RPMI7951 (cell line): ENCODE measurements around the gene SORBS2. TPM values are rescaled to one million over a fixed set of nuclear protein-coding genes. Genes with fewer than 3 reads are reported as not detected.
A peak's percentile ranks its signal among the peaks of the same experiment; 100 is the strongest.

Source experiments
- DNase-seq: peaks from one replicate; pipeline ENCODE4 v3.0.0-alpha.2; 2012; ENCODE audit warnings: low read depth
- total RNA-seq: library from RNA; depleted of rRNA; stranded (reverse); fragments of >200 nt; shearing (Covaris generic); gene quantifications from 2 replicates; pipeline ENCODE4 v1.2.3, GENCODE V29; 2014

SORBS2 gene
- total RNA-seq, 1 experiment from 2014 or later: 17.3 TPM

DNA sequence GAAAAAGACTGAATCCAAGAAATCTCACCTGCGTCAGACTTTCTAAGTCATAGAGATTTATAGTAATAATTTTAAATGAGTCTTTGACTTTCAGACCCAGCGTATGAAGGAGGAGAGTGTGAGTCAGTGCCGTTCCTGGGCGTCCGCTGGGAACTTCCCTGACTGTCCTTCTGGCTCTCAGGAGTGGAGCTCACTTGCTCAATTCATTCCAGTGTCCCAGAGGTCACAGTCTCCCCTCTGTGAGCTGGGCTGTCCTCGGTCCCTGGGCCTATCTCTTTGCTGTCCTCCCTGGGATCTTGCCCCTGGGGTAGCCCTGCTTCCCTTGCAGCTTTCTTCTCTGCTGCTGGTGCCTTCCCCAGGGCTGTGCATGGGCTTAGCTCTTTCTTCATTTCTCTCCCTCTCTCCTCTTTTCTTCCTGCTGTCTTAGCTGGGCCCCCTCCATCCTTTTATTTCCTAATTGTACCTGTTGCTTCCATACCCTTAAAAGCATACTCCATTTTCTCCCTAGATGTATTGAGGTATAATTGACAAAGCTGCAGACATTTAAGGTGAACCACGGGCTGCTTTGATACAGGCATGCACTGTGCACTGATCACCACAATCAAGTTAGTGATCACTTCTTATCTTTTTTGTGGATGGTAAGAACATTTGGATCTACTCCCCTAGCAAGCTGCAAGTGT, 11.6 kb downstream of the SORBS2 start:
- no peak for DNase-seq

DNA sequence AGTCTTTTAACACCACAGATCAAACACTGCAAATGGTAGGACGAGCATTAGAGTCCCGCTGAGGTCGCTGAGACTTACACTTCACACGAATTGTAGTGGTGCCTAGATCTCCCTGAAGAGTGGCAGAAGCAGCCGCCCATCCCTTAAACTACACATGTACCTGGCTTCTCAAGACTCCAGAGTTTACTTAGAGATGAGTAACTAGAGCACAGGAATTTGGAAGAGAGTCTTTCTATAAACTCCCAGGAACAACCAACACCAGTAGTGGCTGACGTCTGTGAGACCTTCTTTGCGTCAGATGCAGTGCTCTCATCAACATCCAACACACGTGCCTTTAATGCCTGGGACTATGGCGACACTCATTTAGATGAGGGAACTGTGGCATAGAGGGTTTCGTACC, 12.6 kb downstream of the SORBS2 start:
- no peak for DNase-seq

DNA sequence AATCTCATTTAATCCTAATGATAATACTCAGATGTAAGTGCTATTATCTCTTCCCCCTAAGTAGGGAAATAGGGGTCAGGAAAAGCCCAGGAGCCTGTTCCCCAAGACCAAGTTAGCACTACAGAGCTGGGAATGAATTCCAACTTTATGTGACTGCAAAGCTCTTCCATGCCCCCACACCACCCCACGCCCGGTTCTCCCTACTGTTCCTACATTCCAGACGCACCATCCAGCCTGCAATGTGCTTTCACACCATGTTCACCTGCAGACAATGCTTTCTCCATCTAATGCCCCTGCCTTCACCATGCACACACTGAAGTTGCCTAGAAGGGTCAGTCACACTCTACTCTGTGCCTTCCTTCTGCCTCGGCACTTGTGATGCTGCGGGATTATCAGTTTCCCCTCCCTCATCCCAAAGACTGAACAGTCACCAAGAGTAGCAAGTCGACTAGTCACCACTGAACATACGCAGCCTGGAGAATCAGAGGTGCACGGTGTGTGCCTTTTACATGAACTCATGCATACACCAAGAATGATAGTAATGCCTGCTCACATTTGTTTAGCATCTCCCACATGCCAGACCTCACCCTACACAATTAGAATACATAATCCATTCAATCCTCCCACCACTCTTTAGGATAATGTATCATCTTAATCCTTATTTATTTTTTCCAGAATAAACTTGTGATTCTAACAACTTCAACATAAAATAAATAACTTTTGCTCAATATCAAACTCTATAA, 14.2 kb downstream of the SORBS2 start:
- no peak for DNase-seq

DNA sequence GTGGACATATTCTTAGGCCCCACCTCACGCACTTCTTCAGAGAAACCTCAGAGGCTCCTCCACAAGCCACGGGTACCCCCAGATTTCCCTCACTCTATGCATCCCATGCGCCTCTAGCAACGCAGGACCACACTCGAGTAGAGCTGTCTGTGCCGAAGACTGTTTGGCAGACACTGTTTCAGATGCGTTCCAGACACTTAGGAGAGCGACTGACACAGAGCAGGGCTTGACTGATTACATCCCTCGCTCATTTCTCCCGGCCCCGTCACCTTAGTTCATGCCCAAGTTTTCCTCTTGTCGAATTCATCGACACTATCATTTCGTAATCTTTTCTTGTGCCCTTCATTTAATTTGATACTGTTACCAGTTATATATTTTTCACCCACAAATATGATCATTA, 15.0 kb downstream of the SORBS2 start:
- DNase-seq: no peak

DNA sequence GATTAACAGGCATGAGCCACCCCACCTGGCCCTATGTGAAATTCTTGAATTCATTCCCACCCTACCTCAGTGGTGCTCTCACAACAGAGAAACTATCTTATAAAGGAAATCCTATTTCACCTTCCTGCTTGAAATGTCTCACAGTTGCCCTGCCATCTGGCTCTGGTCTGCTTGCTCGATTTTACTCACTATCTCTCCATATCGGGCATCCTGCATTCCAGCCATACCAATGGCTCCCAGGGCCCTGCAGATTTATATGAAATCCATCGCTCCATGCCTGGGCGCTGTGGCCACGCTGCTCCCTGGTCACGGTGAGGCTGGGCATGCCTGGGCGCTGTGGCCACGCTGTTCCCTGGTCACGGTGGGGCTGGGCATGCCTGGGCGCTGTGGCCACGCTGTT, 15.8 kb downstream of the SORBS2 start:
- no peak for DNase-seq

DNA sequence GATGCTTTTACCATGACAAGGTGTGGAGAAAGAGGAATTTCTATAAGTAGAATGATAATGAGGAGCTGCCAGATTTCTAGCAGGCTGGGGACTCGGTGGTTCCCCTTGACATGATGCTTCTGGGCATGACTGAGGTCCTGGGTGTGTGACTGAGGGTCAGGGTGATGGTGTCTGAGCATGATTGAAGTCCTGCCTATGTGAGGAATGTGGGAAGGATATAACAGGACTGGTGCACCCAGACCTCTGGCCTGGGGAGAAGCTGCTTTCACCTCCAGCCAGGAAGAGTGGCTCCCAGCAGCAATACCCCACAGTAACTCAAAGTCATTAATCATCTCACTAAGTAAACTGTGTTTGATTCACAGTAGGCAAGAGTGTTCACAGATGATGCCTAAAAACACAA, 17.4 kb downstream of the SORBS2 start:
- DNase-seq: no peak

DNA sequence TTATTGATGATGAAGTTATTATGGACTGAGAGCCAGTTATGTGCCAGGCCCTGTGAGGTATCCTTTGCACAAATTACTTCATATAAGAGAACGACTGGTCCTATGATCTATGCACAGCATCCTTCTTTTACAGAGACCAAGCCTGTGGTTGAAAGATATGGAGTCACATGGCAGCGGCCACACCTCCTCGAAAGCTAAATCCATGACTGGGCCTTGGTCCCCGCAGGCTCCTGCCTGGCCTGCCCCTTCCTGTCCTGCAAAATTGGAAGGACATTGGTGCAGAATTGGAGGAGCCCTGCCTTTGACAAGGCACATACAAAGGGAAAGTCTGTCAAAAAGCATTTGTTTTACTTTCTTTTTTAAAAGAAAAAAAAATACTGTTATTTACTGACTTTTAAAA, 18.3 kb downstream of the SORBS2 start:
- no peak for DNase-seq

DNA sequence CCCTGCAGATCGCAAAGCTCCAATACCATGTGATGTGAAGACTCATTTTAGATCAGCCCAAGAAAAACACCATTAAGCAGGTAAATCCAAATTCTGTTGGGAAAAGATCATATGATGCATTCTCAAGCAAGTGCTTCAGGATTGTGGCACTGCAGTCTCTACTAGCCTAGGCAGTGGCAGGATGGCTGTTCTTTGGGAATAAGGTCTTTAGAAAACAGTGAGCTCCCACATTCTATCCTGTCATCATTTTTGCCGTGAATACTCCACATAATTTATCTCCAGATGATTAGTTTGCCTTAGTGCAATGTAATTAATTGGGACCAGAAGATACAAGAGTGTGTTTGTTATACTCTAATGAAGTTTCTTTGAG, 18.9 kb downstream of the SORBS2 start:
- no peak for DNase-seq

DNA sequence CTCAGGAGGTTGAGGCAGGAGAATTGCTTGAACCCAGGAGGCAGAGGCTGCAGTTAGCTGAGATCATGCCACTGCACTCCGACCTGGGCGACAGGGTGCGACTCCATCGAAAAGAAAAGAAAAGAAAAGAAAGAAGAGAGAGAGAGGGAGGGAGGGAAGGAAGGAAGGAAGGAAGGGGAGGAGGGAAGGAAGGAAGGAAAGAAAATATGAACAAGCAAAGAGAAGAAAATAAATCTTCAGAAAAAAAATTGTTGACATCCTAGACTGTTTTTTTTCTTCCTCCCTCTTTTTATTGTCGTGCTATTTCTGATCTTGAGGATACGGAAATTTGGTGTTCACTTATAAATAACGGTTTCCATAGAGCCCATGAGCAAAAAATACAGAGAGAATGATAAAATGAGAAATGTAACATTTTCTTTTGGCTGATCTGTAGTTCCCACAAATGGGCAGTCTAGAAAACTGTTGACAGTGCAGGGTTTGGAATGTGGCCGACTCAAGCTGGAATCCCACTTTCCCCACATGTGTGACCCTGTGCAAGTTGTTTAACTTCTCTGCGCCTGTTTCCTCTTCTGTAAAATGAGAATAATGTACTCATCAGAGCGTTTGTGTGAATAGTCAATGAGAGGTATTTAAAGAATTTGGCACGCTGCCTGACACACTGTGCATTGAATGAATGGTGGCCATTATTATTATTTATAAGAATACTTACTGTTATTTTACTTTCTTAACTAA, 19.4 kb downstream of the SORBS2 start:
- peak; percentile 78 for DNase-seq

DNA sequence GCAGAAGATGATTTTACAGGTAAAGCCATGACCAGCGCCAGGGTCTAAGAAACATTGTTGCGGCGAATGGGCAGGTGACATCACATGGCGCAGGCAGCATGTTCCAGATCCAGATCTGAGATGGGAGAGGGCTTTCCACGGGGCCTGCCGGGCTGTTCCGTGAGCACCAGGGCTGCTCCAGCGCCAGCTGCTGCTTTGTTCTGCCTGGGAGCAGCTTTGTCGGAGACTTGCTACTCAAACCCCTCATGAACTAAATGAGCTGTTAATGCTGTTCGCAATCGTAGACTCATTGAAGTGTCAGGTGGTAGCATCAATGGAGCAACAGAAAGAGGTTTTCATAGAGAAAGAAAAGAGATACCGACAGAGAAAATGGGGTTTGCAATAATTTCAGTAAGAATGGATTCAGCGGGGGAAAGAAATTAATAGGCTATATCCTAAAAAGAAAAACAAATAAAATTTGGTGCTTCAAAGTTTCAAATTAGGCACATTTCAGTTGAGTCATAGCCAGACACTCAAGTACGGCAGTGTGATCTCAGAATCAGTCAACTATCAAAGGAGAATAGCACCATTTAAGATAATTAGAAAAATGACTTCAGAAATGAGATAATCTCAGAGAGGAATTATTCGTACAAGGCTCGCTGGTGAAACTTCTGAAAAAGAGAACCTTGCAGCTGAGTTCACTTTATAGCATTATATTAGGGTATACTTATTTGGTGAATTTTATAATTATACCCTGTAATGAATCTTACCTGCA, 23.9 kb downstream of the SORBS2 start:
- no peak for DNase-seq

DNA sequence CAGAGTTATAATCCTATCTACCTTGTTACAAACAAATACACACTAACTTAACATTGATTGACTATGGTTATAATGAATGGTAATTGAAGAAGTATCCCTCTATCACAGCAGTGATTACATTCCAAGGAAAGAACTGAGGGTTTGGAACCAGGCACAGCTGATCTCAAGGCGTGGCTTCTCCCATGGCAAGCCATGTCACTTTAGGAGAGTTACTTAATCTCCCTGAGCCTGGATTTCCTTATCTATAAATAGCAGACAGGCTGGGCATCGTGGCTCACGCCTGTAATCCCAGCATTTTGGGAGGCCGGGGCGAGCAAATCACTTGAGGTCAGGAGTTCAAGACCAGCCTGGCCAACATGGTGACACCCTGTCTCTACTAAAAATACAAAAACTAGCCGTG, 25.6 kb downstream of the SORBS2 start:
- DNase-seq: no peak

DNA sequence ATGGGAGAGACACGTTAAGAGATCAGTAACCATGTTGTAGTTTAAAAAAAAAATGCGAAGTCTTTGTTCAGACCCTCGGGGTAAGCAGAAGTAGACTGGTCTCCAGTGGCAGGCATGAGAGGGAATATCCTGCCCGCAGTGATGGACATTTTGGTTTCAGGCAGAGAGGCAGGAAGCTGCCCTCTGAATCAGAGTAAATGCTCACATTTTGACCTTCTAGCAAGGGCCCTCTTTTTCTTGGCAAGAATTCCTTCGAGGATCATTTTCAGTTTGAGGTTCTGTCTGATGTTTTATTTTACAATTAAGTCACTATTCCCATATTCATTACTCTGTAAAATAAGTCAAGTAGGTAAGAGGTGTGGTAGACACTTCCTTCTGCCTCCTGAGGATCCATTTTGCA, 28.4 kb downstream of the SORBS2 start:
- DNase-seq: no peak

DNA sequence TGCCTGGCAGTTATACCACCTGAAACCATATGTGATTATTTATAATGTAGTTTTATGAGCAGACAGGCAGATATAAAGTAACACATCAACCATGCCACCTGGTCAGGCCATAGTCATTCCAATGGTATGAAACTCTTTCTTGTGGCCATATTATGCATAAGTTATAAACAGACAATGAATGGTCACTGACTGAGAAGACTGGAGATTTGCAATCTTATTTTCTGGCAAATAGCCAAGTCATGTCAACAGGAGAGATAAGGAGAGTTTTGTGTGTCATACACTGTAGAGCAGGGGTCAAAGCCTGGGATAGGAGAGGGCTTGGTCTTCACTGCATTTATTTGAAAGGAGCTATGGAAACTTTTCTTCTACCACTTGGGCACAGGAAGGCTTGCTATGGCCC, 29.5 kb downstream of the SORBS2 start:
- DNase-seq: peak; percentile 56

DNA sequence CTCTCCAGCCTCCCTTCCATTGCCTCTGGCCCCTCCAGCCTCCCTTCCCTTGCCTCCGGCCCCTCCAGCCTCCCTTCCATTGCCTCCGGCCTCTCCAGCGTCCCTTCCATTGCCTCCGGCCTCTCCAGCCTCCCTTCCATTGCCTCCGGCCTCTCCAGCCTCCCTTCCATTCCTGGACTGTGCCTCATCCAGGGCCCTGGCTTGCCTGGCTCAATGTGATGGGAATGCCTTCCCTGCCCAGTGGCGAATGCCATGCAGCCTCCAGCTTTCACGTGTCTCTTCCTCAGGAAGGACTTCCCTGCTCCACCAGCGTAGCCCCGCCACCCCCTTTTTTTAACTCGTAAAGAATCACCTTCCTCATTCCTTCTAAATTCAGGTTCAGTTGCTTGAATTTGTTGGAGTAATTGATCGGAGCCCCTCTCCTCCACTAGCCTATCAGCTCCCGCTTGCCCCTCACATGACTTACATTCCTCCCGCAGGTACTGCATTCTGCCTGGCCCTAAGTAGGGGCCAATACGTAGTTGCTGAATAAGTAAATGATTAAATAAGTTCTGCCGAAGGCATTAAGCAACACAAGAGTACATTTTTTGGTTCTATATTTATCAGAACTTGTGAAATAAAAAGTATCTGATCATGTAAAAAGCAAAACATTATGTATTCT, 30.3 kb downstream of the SORBS2 start:
- no peak for DNase-seq

DNA sequence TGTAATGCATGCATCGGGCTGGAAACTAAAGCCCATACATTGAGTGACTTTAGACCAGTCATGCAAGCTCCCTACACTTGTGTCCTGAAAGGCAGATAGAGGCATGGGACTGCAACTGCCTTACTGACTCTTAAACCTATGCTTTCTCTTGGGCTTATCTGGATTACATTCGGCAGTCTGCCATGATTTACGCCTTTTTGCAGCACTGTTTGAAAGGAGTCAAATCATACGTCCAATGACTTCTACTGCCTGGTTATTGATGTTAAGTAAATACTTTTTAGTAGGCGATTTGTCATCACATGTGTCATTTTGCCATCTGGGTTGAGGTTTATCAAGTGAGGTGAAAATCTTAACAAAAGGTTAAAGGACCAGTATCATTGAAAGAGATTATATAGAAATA, 31.5 kb downstream of the SORBS2 start:
- no peak for DNase-seq

DNA sequence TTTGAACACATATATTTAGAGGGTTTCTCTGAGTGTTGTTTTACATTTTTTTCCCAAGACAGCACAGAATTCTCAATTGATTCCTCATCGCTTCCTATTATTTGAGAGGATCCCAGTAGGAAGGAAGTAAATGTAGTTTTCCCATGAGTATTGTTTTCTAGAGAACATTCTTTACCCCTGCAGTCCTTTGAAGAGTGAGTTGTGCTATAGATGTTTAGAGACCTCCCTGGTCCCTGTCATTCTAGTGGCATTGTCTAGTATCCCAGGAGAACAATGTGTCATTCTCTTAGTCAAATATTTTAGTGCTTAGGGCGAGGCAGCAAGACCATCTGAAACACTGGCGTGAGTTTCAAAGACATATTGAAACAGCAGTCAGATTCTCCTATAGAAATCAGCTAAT, 32.5 kb downstream of the SORBS2 start:
- DNase-seq: no peak

DNA sequence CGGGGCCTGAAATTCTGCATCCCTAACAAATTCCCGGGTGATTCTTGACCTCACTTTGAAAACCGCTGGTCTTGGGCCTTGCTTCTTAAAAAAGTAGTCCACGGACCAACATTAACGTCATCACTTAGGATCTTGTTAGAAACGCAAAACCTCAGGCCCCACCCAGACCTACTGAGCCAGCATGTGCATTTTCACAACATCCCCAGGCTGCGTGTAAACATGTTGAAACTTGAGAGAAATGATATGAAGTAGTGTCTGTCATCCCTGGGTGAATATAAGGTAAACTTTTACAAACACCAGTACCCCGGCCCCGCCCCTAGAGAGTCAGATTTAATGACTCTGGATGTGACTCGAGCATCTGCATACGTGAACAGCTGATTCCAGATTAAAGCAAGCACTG, 33.7 kb downstream of the SORBS2 start:
- no peak for DNase-seq

DNA sequence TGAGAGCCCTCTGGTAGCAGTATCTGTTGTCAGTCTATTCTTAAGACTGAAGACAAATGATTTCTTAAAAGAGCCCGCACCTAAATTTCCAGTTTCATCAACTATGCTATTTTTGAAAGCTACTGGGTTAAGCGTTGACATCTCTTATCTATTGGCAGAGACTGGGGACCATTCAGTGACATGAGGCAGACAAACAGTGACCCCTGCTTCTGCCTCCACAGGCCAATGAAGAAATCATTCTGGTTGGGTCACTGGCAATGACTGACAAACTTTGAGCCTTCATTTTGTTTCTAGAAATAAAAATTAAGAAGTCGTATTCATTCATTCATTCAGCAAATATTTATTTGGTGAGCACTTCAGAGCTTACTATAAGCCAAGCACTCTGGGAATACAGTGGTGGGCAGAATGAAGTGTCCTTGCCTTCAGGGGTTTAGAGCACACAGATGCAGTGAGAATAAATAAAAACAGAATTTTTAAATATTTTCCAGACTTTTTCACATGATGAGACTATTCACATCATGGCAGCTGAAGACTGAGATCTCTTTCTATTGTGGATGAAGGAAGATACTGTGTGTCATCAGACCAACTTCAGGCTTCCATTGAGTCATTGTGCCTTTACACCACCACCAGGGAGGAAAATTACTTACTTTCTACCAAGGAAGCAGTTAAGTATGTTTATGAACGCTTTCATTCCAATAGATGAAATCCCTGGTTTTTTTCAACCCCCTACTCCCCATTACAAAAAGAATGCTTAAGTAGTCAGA, 36.0 kb downstream of the SORBS2 start:
- DNase-seq: peak; percentile 57

DNA sequence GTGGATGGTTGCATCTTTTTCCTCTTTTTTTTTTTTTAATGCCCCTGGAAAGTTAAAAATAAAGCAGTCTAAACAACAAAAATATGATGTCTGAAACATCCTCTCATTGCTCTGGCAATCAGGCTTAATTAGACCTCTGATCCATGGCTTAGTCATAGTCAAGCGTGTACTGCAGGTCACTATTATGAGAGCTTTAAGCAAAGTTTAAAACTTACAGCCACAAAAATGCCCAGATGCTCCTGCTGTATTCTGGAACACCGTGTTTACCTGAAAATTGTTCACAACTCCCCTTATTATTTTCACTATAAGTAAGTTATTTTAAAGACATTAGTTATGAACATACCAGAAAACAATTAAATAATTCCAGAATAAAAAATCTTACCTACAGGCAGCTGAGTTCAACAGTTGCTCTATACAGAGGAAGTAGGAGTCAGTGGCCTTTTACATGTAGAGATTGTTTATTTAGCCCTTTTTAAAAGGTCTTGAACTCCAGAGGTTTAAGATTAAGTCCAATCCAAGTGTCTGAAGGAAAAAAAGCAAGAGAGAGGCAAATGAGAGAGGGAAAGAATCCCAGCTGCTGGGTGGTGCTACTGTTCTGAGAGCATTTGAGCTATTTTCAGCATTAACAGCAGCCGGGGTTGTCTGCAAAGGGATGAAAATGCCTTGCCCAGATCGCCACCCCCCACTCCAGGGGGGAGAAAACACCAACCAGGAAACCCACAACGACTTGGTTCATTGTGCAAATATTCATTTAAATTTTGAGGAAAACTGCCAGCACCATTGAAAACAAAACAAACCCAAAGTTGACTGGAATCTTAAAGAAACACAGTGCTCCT, 36.9 kb downstream of the SORBS2 start:
- peak; percentile 81 for DNase-seq

DNA sequence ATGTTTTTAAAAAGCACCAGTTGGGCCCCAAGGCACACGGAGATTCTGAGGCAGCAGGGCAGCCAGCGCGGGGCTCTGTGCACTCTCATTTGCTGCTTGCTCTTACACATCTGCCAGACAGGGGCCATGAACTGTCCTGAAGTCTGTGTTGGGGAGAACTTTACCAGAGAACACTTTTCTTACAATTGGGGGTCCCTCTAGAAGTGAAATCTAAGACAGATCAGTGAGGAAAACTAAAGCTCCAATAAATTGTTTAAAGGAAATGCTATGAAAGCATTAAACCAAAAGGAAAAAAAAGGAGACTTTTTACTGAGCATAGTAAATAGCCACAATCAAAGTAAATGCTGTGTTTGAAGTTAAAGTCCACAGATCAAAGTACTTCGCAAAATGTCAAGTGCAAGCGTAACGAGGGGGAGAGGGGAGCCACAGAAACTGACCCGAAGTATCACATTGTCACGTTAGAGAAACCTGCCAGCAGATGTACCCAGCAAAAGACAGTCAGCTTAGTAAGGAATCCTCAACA, 37.8 kb downstream of the SORBS2 start:
- peak; percentile 26 for DNase-seq
